NCI-H2029 treated with DMSO at 0.1 percent for 48 hours (cell line): ENCODE data around the gene PGS1.

Experiments
- DNase-seq: peaks from one replicate; lab custom pipeline; 2025; lab: John Stamatoyannopoulos, UW

PGS1 gene

GRCh38 chr17:78408476-78409050 is 30.1 kb downstream of the PGS1 start:
- DNase-seq, result no peak

GRCh38 chr17:78409191-78409928 is 30.9 kb downstream of the PGS1 start:
- DNase-seq, result peak; percentile 33

DNA sequence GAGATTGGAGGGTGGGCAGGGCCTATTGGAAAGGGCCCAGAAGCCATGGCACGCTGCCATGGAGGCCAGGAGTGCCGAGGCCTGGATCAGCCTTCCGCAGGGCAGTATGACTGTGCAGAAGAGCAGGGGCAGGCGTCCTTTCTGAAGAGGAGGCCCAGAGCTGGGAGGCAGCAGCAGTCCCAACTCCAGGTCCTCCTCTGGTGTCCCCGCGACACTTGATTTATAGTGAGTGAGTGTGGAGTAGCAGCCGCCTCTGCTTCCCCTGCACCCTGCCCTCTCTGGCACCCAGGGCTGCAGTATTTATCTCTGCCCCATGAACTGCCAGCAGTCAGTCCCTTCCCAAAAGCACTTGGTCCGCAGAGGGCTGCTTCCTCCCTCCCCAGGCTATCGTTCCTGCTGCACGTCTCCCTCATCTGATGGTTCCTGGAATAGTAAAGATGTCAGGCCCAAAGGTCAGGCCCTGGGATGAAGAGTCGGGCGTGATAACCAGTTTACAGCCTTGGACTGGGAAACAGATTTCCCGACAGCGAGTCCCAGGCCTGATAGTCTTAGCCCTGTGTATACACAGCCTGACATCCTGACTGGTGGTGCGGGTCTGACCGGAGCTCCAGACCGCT is 32.9 kb downstream of the PGS1 start:
- no peak for DNase-seq

GRCh38 chr17:78412403-78412802 is 34.0 kb downstream of the PGS1 start:
- DNase-seq, result no peak

GRCh38 chr17:78414178-78415162 is 36.0 kb downstream of the PGS1 start:
- DNase-seq, result no peak

GRCh38 chr17:78415821-78416711 is 37.6 kb downstream of the PGS1 start:
- DNase-seq, result no peak

DNA sequence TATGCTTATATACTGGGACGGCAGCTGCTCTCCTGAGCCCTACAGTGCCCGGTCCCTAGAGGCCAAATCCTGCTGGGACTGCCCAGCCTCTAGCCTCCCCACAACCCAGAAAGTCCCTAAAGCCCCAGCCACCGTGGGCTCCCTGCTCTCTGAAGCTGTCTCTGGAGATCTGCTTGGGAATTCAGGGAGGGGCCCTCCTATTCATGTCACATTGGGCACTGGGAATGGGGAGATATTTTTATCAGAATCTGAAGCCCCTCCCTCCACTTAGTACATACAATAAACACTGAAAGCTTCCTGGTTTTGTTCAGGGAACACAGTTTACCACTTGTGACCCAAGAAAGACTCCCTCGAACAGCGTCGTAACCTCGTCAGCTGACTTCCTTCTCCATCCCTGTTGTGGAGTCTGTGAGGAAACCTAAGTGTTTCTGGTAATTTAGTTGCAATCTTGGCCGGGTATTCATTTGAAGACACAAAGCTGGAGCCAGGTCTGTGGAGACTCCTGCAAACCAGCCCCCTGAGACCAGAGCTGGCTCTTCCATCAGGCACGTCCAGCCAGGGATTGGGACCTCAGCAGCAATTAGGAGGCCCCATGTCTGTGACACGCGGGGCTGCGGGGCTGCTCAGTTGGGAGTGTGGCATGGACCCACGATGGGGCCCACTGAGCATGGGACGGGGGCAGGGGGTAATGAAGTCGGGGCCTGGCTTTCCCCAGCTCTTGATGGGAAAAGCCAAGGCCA is 38.5 kb downstream of the PGS1 start:
- DNase-seq, result no peak

GRCh38 chr17:78417531-78417909 is 39.1 kb downstream of the PGS1 start:
- DNase-seq, result no peak

DNA sequence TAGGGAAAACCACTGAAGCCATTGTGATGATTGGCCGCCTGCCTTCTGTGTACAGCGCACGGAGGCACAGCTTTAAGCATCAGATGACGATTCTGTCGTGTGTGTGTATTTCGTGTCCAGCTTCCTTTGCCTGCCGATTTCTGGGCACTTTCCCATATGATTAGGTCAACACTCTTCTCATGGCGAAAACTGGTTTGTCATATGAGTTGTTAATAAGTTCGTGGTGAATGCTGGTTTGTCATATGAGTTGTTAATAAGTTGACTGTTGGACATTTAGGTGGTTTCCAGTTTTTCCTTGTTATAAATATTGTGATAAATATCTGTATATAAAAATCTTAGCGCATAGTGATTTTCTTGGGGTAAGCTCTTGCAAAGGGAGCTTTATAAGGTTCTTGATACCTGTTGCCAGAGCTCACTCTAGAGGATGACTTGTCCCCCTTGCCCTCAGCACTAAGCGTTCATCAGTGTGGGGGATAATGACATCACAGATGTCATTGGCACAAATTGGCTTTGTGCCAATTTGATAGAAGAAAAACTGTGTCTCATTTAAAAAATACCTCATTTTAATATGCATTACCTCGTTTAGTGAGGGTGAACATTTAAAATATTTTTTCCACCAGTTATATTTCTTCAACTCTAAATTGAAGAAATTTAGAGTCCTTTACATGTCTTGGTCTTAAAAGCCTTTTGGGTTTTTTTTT is 40.0 kb downstream of the PGS1 start:
- no peak for DNase-seq

DNA sequence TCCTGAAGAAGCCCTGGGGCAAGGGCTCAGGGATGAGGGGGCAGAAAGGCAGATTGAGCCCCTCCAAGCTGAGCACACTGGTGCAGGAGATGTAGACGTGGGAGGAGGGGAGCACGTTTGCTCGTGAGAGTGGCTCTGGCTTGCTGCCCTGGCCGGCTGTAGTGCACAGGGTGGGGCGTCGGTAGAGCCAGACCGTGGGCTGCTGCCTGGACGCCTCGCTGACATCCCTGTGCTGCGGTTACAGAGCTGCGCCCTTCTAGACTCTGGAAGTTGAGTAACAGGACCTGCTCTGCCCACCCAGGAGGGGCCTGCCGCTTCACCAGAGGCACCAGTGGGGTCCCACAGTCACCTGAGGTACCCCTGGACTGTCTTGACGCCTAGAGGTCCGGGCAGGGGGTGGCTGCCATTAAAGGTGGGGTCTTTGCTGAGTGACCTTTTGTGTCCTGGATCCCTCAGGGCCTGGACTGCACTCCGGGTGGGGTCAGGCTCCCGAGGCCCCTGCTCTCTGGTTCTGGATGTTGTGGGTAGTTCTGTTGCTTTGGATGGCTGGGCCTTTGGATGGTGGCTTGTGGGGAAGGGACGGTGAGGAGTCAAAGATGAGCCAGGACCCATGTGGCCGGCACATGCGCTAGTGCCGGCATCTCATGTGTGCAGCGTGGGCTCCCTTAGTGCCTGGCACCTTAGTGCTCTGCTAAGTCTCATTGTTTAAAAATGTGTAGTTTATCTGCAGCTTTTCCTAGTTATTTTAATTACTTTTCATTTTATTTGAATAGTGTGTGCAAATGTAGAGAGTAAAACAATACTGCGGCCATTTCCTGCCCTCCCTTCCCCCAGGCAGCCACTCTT is 41.7 kb downstream of the PGS1 start:
- DNase-seq, result no peak

GRCh38 chr17:78421084-78421533 is 42.7 kb downstream of the PGS1 start:
- no peak for DNase-seq

DNA sequence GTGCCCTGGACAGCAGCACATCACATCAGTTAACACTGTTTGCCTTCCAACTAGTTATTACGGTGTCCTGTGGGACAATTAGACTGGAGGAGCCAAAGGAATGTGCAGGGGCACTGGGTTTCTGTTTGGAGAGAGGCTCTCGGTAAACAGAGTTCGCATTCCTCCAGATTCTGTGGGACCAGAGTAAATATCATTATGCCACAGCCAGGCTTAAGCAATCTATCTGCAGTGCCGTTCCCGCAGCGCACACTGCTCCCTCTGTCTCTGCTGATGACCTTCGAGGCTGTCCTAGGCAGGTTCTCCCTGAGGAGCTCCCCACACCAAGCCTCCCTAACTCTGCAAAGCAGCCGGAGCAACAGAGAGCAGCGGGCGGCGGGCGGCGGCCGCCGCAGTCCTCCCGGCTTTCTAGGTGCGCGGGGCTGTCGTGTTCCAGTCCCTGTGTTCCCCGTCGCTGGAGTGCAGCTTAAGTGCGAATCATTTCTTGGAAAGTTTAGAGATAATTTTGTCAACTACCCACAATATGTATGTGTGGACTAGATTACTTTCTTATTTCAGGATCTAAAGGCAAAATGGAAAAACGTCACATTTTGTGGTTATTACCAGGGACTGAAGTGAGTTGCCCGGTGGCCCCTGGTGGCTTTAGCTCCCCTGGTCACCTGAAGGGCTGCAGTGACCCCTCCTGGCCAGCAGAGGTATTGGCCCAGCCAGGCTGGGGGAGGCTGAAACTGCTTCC is 43.3 kb downstream of the PGS1 start:
- DNase-seq, result no peak

DNA sequence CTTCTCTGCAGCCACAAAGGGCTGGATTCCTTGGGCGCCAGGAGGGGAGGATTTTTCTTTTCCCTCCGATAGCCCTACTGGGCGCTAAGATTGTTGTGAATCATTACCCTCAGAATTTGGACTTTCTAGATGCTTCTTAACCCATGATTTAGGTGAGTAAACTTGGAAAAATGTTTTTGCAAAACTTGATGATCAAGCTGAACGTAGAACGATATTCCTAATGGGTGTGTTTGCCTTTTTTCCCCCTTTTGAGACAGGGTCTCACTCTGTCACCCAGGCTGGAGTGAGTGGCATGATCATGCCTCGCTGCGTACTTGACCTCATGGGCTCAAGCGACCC is 43.8 kb downstream of the PGS1 start:
- DNase-seq, result no peak

- no peak for DNase-seq
Observed at GRCh38 chr17:78422872-78423588, 44.6 kb downstream of the PGS1 start.

DNA sequence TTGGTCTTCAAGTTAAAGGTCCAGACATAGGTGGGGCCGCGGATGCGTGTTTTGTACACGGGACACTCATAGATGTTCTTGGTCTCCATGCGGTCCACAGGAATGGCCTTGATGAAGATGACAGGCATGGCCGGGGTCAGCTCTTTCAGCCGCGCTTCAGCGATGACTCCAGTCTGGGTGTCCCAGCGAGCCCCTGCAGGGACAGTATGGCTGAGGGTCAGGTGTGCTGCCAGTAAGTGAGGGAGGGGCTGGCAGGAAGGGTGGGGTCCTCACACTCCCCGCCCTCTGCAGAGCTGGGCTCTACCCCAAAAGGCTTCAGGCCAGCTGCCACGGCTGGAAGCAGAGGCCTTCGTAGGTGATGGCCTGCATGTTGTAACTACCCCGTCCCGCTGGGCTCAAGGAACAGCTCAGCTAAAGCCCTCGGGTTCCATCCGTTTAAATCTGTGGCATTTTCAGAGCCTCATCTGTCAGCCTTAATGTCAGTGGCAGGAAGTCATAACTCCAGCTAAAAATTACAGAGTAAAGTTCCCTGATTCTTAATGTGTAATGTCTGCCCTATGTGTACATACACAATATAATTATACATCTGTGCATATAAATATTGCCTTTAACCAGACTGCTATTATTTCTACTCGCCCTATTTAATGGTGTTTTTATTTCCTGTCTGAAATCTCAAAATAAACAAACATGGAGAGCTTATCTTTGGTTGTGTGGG is 45.7 kb downstream of the PGS1 start:
- no peak for DNase-seq

- DNase-seq, result no peak
Observed at GRCh38 chr17:78425429-78425828, 47.0 kb downstream of the PGS1 start.

DNA sequence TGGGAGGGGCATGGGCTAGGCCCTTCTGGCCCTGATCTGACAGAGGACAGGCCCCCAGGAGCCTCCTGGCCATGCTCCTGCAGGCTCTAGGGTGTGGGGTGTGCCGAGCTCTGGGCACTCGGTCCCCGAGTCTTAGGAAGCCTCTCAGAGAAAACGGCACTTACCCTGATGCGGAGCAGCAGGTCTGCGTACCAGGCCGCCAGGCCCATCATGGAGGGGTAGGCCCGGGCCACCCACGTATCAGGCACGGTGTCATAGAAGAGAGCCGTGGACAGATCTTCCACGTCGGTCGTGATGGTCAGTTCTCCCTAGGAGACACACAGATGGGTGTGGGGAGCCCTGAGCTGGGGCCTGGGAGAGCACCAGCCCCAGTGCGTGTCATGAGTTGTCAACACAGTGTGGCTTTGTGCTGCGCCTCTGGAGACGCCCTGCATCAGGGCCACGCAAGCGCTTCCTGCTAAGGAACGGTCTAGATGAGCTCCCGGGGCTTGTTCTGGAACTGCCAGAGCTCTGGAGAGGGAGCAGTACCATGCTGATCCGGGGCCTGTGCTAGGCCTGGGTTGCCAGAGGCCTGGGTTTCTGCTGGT is 47.9 kb downstream of the PGS1 start:
- no peak for DNase-seq
